Activated CD8-positive, alpha-beta memory T cell treated with anti-CD3 and anti-CD28 coated beads, Interleukin-2, amount 10 ng/mL, durations not matched to agents 7 days and 5 days (primary cell): ENCODE data around the gene CDC42SE2. TPM values are rescaled to one million over a fixed set of nuclear protein-coding genes. Genes with fewer than 3 reads are reported as not detected.
A peak's percentile ranks its signal among the peaks of the same experiment; 100 is the strongest.
"Not testable (repeated sequence)": the region's sequence is repeated elsewhere in the genome, so short reads cannot be mapped to it uniquely, and the experiment has no call there.

Experiments used
- ATAC-seq: fragments of 150-1000 bp; cut with Tn5 transposase; one replicate; pipeline ENCODE4 v1.10.0; 2021; ENCODE audit warnings: moderate library complexity
- CTCF ChIA-PET: fragments of 350-600 bp; sonication (Branson Sonifier 250); formaldehyde crosslinking; loops from one replicate; lab custom pipeline; 2021; ENCODE audit warnings: antibody characterized with exemption; lab: Charles Lee
- DNase-seq: peaks from one replicate; pipeline ENCODE4 v3.0.0-alpha.2; 2020
- H3K27ac Mint-ChIP-seq: one replicate; pipeline ENCODE4 v1.8.0; 2021; ENCODE audit warnings: mild to moderate bottlenecking, mixed read lengths
- H3K27me3 Mint-ChIP-seq: one replicate; pipeline ENCODE4 v1.8.0; 2021; ENCODE audit warnings: mixed read lengths
- H3K36me3 Mint-ChIP-seq: one replicate; pipeline ENCODE4 v1.8.0; 2021; ENCODE audit warnings: mild to moderate bottlenecking, mixed read lengths
- H3K4me1 Mint-ChIP-seq: one replicate; pipeline ENCODE4 v1.8.0; 2021; ENCODE audit warnings: mixed read lengths
- H3K4me3 Mint-ChIP-seq: one replicate; pipeline ENCODE4 v1.8.0; 2021; ENCODE audit warnings: mild to moderate bottlenecking, moderate library complexity, mixed read lengths
- H3K9me3 Mint-ChIP-seq: one replicate; pipeline ENCODE4 v1.8.0; 2022; ENCODE audit warnings: low read depth, mixed read lengths
- total RNA-seq, 2 experiments: library from RNA; stranded (reverse); gene quantifications; one replicate each; pipeline ENCODE4 v1.2.3, GENCODE V29; 2021

The CDC42SE2 gene
- total RNA-seq, 2 experiments from 2014 or later = 118 to 149 TPM

GRCh38 chr5:131338051-131338453, 74.2 kb downstream of the CDC42SE2 start:
- peaks cover 86% of the 10 kb centered on the region for H3K36me3 Mint-ChIP-seq
- CTCF ChIA-PET = no interaction called here
- H3K27me3 Mint-ChIP-seq = no peaks in the 10 kb centered on the region
- DNase-seq (no peak), ATAC-seq (no peak)
- peak overlapping the region; percentile 70 for H3K27ac Mint-ChIP-seq
- H3K4me3 Mint-ChIP-seq = peak overlapping the region; percentile 28
- peaks cover 72% of the 10 kb centered on the region for H3K4me1 Mint-ChIP-seq
- H3K9me3 Mint-ChIP-seq = peaks cover 13% of the 10 kb centered on the region

GRCh38 chr5:131344288-131344687, 80.4 kb downstream of the CDC42SE2 start:
- H3K27me3 Mint-ChIP-seq, H3K9me3 Mint-ChIP-seq, CTCF ChIA-PET, H3K4me3 Mint-ChIP-seq, H3K27ac Mint-ChIP-seq, DNase-seq, ATAC-seq: not testable (repeated sequence)
- H3K36me3 Mint-ChIP-seq = peaks cover 88% of the 10 kb centered on the region
- peaks cover 43% of the 10 kb centered on the region for H3K4me1 Mint-ChIP-seq

GRCh38 chr5:131346204-131346603, 82.4 kb downstream of the CDC42SE2 start:
- Mint-ChIP-seq H3K4me1 (peaks cover 33% of the 10 kb centered on the region), H3K27ac (peak overlapping the region; percentile 44), H3K36me3 (peaks cover 72% of the 10 kb centered on the region)
- DNase-seq, H3K4me3 Mint-ChIP-seq, H3K27me3 Mint-ChIP-seq, ATAC-seq, H3K9me3 Mint-ChIP-seq: not testable (repeated sequence)
- CTCF ChIA-PET = interaction anchor here (1.5 kb wide), 1 partner anchor 61 kb away, joined by 3 read pairs; no protein-coding TSS in a partner anchor

- peaks cover 14% of the 10 kb centered on the region for H3K36me3 Mint-ChIP-seq
- ATAC-seq (no peak), DNase-seq (no peak)
- H3K27me3 Mint-ChIP-seq = no peaks in the 10 kb centered on the region
- H3K9me3 Mint-ChIP-seq = no peaks in the 10 kb centered on the region
- CTCF ChIA-PET = interaction anchor here (0.8 to 1.0 kb wide), 2 partner anchors 28 to 364 kb away, joined by 3 read pairs; no protein-coding TSS in a partner anchor
- H3K4me1 Mint-ChIP-seq = peaks cover 50% of the 10 kb centered on the region
- no peak overlapping the region for H3K27ac Mint-ChIP-seq
- no peak overlapping the region for H3K4me3 Mint-ChIP-seq
Observed at GRCh38 chr5:131353991-131354390, 90.1 kb downstream of the CDC42SE2 start.

GRCh38 chr5:131355971-131356528, 92.2 kb downstream of the CDC42SE2 start:
- Mint-ChIP-seq H3K27me3 (no peaks in the 10 kb centered on the region), H3K9me3 (no peaks in the 10 kb centered on the region), H3K4me1 (peaks cover 59% of the 10 kb centered on the region), H3K27ac (peak overlapping the region; percentile 66), H3K4me3 (no peak overlapping the region), H3K36me3 (peaks cover 22% of the 10 kb centered on the region)
- CTCF ChIA-PET = interaction anchor here (1.2 to 1.8 kb wide), 4 partner anchors 17 to 26 kb away, joined by 3 to 4 read pairs (median 3); no protein-coding TSS in a partner anchor
- DNase-seq (no peak), ATAC-seq (no peak)

DNA sequence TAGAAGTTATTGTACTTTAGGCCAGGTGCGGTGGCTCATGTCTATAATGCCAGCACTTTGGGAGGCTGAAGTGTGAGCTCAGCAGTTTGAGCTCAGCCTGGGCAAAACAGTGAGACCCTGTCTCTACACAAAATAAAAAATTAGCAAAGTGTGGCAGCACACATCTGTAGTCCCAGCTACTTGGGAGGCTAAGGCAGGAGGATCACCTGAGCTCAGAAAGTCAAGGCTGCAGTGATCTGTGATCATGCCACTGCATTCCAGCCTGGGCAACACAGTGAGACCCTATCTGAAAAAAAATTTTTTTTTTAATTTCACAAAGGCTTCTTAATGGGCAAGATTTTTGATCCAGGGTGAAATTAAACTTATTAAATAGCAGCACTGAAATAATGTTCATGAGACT, 92.8 kb downstream of the CDC42SE2 start:
- CTCF ChIA-PET = interaction anchor here (0.6 to 1.8 kb wide), 6 partner anchors 16 to 76 kb away, joined by 3 to 4 read pairs (median 3); no protein-coding TSS in a partner anchor
- H3K27ac Mint-ChIP-seq = peak overlapping the region; percentile 14
- H3K36me3 Mint-ChIP-seq = peaks cover 27% of the 10 kb centered on the region

DNA sequence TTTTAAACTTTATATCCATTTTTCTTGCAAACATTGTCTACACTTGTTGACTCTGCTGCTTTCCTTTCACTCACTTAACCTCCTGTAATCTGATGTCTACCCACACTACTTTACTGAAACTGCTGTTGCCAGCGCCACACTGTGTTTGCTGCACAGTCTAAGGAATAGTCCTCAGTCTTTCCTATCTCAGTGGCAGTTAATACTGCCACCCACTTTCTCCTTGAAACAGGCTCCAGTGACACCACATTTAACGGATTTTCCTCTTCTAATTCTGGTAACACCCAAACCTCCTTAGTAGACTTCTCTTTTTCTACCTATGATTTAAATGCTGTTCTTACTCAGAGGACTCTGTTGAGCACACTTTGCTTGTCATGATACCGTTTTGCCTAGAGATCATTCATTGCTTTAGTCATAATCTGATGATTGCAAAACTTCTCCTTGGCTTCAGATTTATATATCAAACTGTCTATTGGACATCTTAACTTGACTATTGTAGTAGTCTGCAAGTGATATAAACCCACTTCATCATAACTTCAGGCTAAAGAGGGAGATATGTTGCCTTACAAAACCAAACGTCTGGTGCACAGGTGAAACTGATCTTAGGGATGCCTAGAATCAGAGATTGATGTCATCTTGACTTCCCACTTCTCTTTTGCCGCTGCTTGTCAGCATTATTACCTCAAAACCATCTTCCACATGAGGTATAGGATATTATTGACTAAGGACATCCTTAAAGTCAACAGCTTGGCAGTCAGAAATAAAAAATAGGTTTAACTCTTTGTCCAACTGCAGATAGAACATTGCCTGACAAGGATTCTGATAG, 94.1 kb downstream of the CDC42SE2 start:
- H3K9me3 Mint-ChIP-seq = no peaks in the 10 kb centered on the region
- CTCF ChIA-PET = interaction anchor here (0.7 kb wide), 1 partner anchor 24 kb away, joined by 3 read pairs; no protein-coding TSS in a partner anchor
- peak overlapping the region; percentile 70 for H3K27ac Mint-ChIP-seq
- H3K36me3 Mint-ChIP-seq = peaks cover 25% of the 10 kb centered on the region
- H3K4me1 Mint-ChIP-seq = peaks cover 60% of the 10 kb centered on the region
- ATAC-seq (peak; percentile 75), DNase-seq (peak; percentile 55)
- H3K27me3 Mint-ChIP-seq = no peaks in the 10 kb centered on the region
- peak overlapping the region; percentile 7 for H3K4me3 Mint-ChIP-seq

More for the DNA sequence above, 92.8 kb downstream of the CDC42SE2 start:
- H3K4me3 Mint-ChIP-seq = no peak overlapping the region
- H3K4me1 Mint-ChIP-seq = peaks cover 60% of the 10 kb centered on the region
- no peaks in the 10 kb centered on the region for H3K27me3 Mint-ChIP-seq
- ATAC-seq (no peak), DNase-seq (no peak)
- H3K9me3 Mint-ChIP-seq = no peaks in the 10 kb centered on the region

DNA sequence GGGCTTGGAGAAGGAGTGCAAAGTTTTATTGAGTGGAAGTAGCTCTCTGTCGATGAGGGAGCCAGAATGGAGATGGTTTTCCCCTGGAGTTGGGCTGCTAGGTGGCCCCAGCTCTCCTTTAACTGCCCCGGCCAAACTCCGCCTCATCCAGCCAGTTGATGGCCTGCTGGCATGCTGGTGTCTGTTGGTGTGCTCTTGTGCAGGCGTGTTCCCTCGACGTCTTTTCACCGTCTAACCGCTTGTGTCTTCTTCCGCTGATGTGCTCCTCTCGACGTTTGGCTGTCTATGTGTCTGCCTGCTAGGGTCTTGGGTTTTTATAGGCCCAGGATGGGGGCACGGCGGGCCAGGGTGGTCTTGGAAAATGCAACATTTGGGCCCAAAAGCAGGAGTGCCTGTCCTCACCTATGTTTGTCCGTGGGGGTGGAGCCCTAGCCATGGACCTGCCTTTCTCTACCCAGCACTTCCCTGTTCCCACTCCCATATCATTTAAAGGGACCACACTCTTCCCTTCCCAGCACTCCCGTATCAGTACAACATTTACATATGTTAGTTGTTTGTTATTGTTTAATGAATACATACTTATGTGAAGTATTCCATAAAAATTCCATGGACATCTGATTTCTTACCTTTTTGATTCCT, 97.9 kb downstream of the CDC42SE2 start:
- no peaks in the 10 kb centered on the region for H3K9me3 Mint-ChIP-seq
- peaks cover 66% of the 10 kb centered on the region for H3K4me1 Mint-ChIP-seq
- H3K36me3 Mint-ChIP-seq = peaks cover 40% of the 10 kb centered on the region
- CTCF ChIA-PET = interaction anchor here (0.7 to 0.9 kb wide), 2 partner anchors 10 to 97 kb away, joined by 3 read pairs; no protein-coding TSS in a partner anchor
- no peaks in the 10 kb centered on the region for H3K27me3 Mint-ChIP-seq
- H3K27ac Mint-ChIP-seq = peak overlapping the region; percentile 14
- ATAC-seq (no peak), DNase-seq (no peak)
- H3K4me3 Mint-ChIP-seq = no peak overlapping the region

DNA sequence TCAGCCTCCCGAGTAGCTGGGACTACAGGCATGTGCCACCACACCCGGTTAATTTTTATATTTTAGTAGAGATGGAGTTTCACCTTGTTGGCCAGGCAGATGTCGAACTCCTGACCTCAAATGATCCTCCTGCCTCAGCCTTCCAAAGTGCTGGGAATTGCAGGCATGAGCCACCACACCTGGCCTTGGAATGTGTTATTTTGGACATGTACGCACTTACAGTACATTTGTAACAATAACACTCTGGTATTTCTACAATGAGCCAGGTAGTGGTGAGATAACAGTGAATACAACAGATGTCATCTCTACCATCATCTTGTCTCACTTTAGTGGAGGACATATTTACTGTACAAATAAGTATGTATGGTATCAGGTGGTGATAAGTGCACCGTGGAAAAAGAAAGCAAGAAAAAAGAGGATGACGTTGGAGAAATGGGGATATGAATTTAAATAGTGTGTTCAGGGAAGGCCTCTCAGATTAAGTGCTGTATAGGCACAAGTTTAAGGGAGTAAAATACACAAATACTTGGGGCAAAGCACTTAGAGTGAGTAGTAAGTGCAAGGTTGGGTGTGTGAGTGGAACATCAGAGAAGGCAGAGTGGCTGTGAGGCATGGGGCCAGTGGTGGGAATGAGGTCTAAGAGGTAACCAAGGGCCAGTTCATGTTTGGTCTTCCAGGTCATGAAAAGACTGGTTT, 100.1 kb downstream of the CDC42SE2 start:
- H3K4me3 Mint-ChIP-seq = no peak overlapping the region

GRCh38 chr5:131364507-131365050, 100.7 kb downstream of the CDC42SE2 start:
- H3K4me3 Mint-ChIP-seq = peak overlapping the region; percentile 2
- H3K9me3 Mint-ChIP-seq = peaks cover 3% of the 10 kb centered on the region
- peak; percentile 79 for ATAC-seq
- CTCF ChIA-PET = interaction anchor here (1.5 kb wide), 1 partner anchor 14 kb away, joined by 5 read pairs; no protein-coding TSS in a partner anchor
- H3K4me1 Mint-ChIP-seq = peaks cover 61% of the 10 kb centered on the region
- H3K27me3 Mint-ChIP-seq = no peaks in the 10 kb centered on the region
- H3K36me3 Mint-ChIP-seq = peaks cover 57% of the 10 kb centered on the region
- DNase-seq = peak; percentile 56
- peak overlapping the region; percentile 75 for H3K27ac Mint-ChIP-seq

More for the DNA sequence above, 100.1 kb downstream of the CDC42SE2 start:
- CTCF ChIA-PET = interaction anchor here (1.5 kb wide), 1 partner anchor 15 kb away, joined by 5 read pairs; no protein-coding TSS in a partner anchor
- Mint-ChIP-seq H3K27me3 (no peaks in the 10 kb centered on the region), H3K36me3 (peaks cover 56% of the 10 kb centered on the region), H3K9me3 (peaks cover 3% of the 10 kb centered on the region), H3K27ac (peak overlapping the region; percentile 75), H3K4me1 (peaks cover 60% of the 10 kb centered on the region)
- DNase-seq (no peak), ATAC-seq (peak; percentile 24)

DNA sequence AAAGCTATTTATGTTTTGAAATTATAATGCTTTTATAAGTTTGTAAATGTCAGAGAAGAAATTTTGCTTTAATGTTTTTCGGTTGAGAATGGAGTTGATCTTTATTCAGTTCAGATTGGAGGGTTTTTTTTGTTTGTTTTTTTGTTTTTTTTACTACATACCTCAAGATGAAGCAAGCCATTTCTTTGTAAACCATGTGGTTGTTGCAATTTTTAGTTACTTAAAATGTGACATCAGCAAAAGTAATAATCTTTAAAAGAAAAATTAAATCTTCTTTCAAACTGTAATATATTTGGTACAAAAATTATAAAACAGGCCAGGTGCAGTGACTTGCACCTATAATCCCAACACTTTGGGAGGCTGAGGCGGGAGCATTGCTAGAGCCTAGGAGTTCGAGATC, 102.6 kb downstream of the CDC42SE2 start:
- peaks cover 51% of the 10 kb centered on the region for H3K36me3 Mint-ChIP-seq
- DNase-seq (no peak), ATAC-seq (no peak)
- CTCF ChIA-PET = interaction anchor here (0.8 to 1.3 kb wide), 2 partner anchors 15 to 77 kb away, joined by 3 to 4 read pairs; no protein-coding TSS in a partner anchor
- peak overlapping the region; percentile 73 for H3K27ac Mint-ChIP-seq
- H3K4me3 Mint-ChIP-seq = no peak overlapping the region
- peaks cover 70% of the 10 kb centered on the region for H3K4me1 Mint-ChIP-seq
- no peaks in the 10 kb centered on the region for H3K27me3 Mint-ChIP-seq
- peaks cover 3% of the 10 kb centered on the region for H3K9me3 Mint-ChIP-seq

- Mint-ChIP-seq H3K36me3 (peaks cover 48% of the 10 kb centered on the region), H3K4me3 (peak overlapping the region; percentile 38), H3K27me3 (no peaks in the 10 kb centered on the region), H3K9me3 (peaks cover 3% of the 10 kb centered on the region), H3K4me1 (peaks cover 71% of the 10 kb centered on the region), H3K27ac (peak overlapping the region; percentile 68)
- ATAC-seq (peak; percentile 16), DNase-seq (no peak)
- CTCF ChIA-PET = interaction anchor here (1.2 kb wide), 1 partner anchor 202 kb away, joined by 3 read pairs; no protein-coding TSS in a partner anchor
Observed at GRCh38 chr5:131367219-131367860, 103.5 kb downstream of the CDC42SE2 start.
